Measurements from ENCODE around the gene SORT1. TPM values are rescaled to one million over a fixed set of nuclear protein-coding genes. Genes with fewer than 3 reads are reported as not detected.

Gene SORT1
- total RNA-seq, 2 experiments from 2014 or later: 21.8 to 45.5 TPM

GRCh38 chr1:109277434-109278204 lies 120.1 kb downstream of the SORT1 start:
- ChIA-PET POLR2A (interaction anchor here (0.5 to 5.5 kb wide), 8 partner anchors 24 to 707 kb away, joined by 3 to 55 read pairs (median 4); partner anchors contain the start of genes AHCYL1 and SORT1), CTCF (ENCODE audit: unreplicated experiment) (interaction anchor here (0.5 to 1.7 kb wide), 4 partner anchors 10 to 121 kb away, joined by 3 to 12 read pairs (median 4); partner anchors contain the start of gene SORT1)
- Histone ChIP-seq H3K9me2 (ENCODE audit: insufficient read depth, low read length) (no peaks in the 10 kb centered on the region), H3K79me2 (ENCODE audit: insufficient read depth, low read depth, low read length) (peaks cover 7% of the 10 kb centered on the region; the same call in 1 of the 2 replicates), H3K9me3 (ENCODE audit: low read length) (no peaks in the 10 kb centered on the region), H4K20me1 (ENCODE audit: insufficient read depth, low read length) (no peaks in the 10 kb centered on the region), H3K4me3 (ENCODE audit: low read depth, low read length, poor library complexity, severe bottlenecking) (no peak overlapping the region), H3K4me2 (ENCODE audit: low read length) (no peak overlapping the region; the same call in 1 of the 2 replicates), H3K4me1 (ENCODE audit: insufficient read depth, low read length, poor library complexity, severe bottlenecking) (peaks cover 12% of the 10 kb centered on the region), H3K36me3 (ENCODE audit: insufficient read depth, low read length) (peaks cover 34% of the 10 kb centered on the region), H2AFZ (ENCODE audit: low read length) (no peak overlapping the region), H3K27ac (ENCODE audit: low read depth, low read length, poor library complexity, severe bottlenecking) (no peak overlapping the region)
- intact Hi-C loops (cut with micrococcal nuclease; ENCODE audit: unreplicated experiment): loop anchor here (1.0 kb wide), 2 partner anchors 122 to 255 kb away; no protein-coding TSS in a partner anchor
- TF ChIP-seq CTCF (conservative IDR thresholded peaks at IDR 0.05; ENCODE audit: low read length) (peak; percentile 92), EZH2phosphoT487 (IDR thresholded peaks at IDR 0.05; ENCODE audit: borderline replicate concordance, low read depth, low read length) (no peak)
- BruUV-seq (replicated peaks): no TSS peak
- DNase-seq (ENCODE audit: low spot score): peak; percentile 83

- Histone ChIP-seq H3K79me2 (ENCODE audit: insufficient read depth, low read depth, low read length) (no peaks in the 10 kb centered on the region), H2AFZ (ENCODE audit: low read length) (no peak overlapping the region), H3K4me1 (ENCODE audit: insufficient read depth, low read length, poor library complexity, severe bottlenecking) (peaks cover 4% of the 10 kb centered on the region), H3K9me2 (ENCODE audit: insufficient read depth, low read length) (no peaks in the 10 kb centered on the region), H3K9me3 (ENCODE audit: low read length) (no peaks in the 10 kb centered on the region), H4K20me1 (ENCODE audit: insufficient read depth, low read length) (no peaks in the 10 kb centered on the region), H3K27ac (ENCODE audit: low read depth, low read length, poor library complexity, severe bottlenecking) (no peak overlapping the region), H3K36me3 (ENCODE audit: insufficient read depth, low read length) (peaks cover 26% of the 10 kb centered on the region), H3K4me2 (ENCODE audit: low read length) (no peak overlapping the region), H3K4me3 (ENCODE audit: low read depth, low read length, poor library complexity, severe bottlenecking) (no peak overlapping the region)
- ChIA-PET CTCF (ENCODE audit: unreplicated experiment) (interaction anchor here (1.0 to 1.7 kb wide), 2 partner anchors 111 to 122 kb away, joined by 3 to 12 read pairs; partner anchors contain the start of gene SORT1), POLR2A (interaction anchor here (1.2 to 5.5 kb wide), 3 partner anchors 22 to 122 kb away, joined by 3 to 55 read pairs (median 5); partner anchors contain the start of gene SORT1)
- DNase-seq (ENCODE audit: low spot score): no peak
- no TSS peak for BruUV-seq (replicated peaks)
- intact Hi-C loops (cut with micrococcal nuclease; ENCODE audit: unreplicated experiment): no loop called here
- no peak for TF ChIP-seq CTCF (conservative IDR thresholded peaks at IDR 0.05; ENCODE audit: low read length)
- TF ChIP-seq EZH2phosphoT487 (IDR thresholded peaks at IDR 0.05; ENCODE audit: borderline replicate concordance, low read depth, low read length): no peak
These were observed 121.9 kb downstream of the SORT1 start for GRCh38 chr1:109275706-109276345.
